Measurements from ENCODE around the gene CNPY2.
"Not testable (repeated sequence)": the region's sequence is repeated elsewhere in the genome, so short reads cannot be mapped to it uniquely, and the experiment has no call there.

The CNPY2 gene

DNA sequence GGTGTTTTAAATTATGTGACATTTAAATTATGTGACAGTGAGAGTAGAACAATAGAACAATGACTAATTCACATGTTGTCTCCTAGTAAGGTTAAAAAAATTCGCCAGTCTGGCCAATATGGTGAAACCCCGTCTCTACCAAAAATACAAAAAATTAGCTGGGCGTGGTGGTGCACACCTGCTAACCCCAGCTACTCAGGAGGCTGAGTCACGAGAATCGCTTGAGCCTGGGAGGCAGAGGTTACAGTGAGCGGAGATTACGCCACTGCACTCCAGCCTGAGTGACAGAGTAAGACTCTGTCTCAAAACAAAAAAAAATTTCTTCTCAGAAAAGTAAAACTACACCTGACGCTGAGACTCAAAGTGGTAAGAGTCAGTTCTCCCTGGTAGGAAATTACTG, 18.4 kb downstream of the CNPY2 start:
- no peak for DNase-seq (ENCODE audit: low spot score)

DNA sequence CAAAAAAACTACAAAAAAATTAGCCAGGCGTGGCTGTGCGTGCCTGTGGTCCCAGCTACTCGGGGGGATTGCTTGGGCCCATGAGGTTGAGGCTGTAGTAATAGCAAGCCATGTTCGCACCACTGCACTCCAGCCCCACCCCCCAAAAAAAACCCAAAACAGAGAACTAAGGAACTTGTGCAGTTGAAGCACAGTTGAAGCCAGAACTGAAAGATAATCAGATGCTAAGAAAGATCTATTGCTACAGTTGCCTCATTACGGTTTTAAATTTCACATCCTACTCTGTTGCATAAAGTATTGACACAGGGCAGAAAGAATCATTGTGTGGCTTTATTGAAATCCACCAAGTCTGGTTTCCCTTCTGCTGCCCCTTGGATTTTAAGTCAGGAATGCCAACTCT, 19.5 kb downstream of the CNPY2 start:
- DNase-seq (ENCODE audit: low spot score) = no peak

DNA sequence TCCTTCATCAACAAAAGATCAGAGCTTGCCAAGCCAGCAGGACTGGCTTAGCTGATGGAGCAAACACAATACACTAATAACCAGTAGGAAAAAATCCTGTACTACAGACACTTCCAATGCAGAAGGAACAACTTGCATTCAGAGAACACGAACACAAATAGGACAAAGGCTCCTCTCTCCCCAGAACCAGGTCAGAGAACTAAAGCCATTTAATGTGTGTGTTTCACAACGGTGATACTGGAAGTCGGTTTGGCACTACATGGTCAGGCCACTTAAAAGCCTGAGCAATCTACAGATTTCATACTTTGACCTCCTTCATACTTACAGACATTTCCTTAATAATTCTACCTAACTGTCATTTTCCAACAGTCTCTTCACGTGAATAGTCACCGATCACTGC, 22.0 kb downstream of the CNPY2 start:
- no peak for DNase-seq (ENCODE audit: low spot score)

DNA sequence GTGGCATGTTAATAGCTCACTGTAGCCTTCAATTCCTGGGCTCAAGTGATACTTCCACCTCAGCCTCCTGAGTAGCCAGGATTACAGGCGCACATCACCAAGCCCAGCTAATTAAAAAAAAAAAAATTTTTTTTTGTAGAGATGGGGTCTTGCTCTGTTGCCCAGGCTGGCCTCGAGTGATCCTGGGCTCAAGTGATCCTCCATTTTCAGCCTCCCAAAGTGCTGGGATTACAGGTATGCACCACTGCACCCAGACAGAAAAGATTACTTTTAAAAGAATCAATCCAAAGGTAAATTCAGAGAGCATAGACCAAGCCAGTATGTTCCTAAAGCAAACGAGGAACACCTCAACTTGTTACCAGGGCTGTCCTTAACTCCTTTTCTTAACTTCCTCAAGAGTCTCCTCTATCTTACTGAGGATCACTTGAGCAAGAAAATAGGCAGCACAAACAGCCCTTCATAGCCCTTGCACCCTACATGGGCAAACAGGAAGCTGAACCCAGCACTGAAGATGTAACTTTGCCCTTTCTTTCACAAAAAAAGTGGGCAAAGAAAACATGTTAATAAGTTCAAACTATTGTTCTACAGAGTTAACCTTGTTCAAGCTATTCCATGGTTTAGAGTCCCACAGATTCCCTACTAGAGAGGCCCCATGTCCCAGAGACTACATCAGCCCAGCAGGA, 26.9 kb downstream of the CNPY2 start:
- no peak for DNase-seq (ENCODE audit: low spot score)

DNA sequence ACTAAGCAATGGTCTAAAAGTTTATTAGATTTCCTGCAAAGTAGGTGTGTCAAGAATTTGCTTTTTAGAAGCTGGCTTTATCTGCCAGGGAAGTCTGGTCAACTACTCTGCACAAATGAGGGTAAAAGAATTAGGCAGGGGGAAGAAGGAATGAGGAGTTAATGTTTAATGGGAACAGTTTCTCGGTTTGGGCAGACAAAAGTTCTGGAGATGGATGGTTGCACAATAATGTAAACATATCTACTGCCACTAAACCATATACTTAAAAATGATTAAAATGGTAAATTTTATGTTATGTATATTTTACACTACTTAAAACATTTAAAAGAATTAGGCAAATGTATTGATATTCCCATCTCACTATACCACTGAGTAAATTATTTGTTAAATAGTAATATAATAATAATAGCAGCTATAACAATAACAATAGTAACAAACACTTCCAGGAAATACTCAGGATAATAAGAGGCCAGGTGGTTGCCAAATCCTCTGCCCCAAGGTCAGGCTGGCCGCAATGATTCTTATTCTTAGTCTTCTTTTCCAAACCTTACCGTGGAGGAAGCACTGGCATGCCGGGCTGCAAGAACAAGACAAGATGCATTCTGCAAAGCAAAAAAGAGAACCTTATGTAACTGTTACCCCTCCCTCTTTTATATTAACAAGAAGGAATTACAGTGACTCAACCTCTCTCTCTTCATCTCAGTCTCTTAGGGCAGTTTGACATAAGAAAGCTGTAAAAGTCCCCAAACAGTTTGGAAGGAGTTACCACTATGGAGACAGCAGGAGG, 29.6 kb downstream of the CNPY2 start:
- no peak for DNase-seq (ENCODE audit: low spot score)

DNA sequence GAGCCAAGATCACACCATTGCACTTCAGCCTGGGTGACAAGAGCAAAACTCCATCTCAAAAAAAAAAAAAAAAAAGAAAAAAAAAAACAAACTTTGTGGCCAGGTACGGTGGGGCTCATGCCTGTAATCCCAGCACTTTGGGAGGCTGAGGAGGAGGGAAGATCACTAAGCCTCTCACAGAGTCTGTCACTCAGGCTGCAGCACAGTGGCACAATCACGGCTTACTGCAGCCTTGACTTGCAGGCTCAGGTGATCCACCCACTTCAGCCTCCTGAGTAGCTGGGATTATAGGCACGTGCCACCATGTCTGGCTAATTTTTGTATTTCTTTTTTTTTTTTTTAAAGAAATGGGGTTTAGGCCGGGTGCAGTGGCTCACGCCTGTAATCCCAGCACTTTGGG, 31.5 kb downstream of the CNPY2 start:
- DNase-seq (ENCODE audit: low spot score) = not testable (repeated sequence)

DNA sequence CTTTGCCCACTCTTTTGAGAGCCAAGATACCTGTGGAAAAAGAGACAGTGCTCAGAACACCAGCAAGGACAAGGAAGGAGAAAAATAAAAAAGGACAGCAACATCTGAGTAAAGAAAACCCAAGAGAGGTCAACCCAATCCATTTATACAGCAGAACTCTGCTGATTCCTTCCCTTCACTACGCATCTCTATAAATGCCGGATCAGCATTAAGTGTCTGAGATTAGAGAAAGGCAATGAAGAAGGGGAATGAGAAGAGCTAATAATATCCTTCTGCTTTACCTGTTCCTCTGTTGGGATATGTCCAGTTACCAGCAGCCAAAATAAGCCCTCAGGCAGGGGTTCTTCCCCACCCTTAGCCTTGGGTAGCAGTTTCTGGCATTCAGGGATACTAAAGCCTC, 33.2 kb downstream of the CNPY2 start:
- no peak for DNase-seq (ENCODE audit: low spot score)

DNA sequence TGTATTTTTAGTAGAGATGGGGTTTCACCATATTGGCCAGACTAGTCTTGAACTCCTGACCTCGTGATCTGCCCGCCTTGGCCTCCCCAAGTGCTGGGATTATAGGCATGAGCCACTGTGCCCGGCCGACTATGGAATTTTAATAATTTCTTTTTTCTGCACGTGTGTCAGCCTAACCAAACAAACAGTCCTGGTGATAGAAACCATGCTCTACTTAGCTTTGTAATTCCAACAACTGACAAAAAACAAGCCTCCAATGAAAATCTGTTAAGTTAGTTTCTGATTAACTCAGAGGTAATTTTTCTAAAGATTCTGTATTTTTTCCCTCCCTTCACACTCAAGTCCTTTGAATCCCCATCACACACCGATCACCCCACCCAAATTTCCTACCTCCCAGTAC, 33.8 kb downstream of the CNPY2 start:
- DNase-seq (ENCODE audit: low spot score) = no peak

DNA sequence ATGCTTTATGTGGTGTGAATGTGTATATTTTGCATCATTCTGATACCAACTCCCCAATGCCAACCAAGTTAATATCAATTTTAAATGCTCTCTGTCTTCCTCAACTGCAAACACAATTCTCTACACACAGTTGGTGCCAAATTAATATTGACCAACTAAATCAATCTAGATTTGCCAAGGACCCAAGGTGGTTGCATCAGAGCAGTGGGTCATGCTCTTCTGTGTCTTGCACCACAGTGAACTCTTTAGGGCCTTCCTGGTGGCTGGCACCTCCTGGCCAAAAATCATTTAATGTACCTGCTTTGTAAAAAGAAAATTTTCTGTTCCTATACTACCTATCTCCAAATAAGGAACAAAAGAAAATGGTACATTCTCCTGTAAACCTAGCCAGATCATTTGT, 34.9 kb downstream of the CNPY2 start:
- DNase-seq (ENCODE audit: low spot score) = no peak

DNA sequence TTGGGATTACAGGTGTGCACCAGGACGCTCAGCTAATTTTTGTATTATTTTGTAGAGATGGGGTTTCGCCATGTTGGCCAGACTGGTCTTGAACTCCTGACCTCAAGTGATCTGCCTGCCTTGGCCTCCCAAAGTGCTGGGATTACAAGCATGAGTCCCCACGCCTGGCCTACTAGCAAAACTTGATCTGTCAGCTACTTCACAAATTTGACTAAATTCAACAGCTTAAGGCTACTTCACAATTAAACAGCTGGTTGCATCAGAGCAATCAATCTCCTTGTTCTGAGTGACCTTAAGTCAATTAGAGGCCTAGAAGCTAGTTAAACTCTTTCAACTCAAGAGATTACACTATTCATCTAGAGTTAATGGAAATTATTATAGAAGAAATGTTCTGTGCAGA, 36.9 kb downstream of the CNPY2 start:
- no peak for DNase-seq (ENCODE audit: low spot score)

DNA sequence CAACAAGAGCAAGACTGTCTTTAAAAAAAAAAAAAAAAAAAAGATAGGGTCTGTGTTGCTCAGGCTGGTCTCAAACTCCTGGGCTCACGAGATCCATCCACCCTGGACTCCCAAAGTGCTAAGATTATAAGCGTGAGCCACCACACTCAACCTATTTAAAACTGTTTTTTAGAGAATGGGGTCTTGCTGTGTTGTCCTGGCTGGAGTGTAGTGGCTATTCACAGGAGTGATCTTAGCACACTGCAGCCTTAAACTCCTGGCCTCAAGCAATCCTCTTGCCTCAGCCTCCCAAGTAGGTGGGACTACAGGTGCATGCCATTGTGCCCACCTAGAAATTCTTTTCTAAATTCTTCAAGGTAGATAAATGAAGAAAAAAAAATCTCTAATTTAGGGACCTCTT, 41.5 kb downstream of the CNPY2 start:
- DNase-seq (ENCODE audit: low spot score) = no peak

DNA sequence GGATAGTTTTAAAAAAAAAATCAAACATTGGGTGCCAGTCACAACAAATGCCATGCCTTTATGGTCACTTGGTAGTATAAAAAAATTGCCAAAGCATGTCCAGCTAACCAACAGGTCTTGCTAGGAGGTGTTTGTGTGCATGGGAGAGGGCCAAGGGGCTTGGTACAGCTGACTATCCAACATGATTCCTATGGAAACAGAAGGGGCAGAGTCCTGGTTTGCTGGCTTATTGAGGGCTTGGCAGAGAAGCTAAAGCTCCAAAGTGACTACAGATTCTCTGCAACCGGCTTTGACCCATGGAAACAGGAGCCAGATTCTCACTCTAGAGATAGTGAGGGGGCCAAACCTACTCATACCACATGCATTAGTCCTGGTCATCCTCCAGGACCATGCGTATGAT, 43.3 kb downstream of the CNPY2 start:
- DNase-seq (ENCODE audit: low spot score) = not testable (repeated sequence)

DNA sequence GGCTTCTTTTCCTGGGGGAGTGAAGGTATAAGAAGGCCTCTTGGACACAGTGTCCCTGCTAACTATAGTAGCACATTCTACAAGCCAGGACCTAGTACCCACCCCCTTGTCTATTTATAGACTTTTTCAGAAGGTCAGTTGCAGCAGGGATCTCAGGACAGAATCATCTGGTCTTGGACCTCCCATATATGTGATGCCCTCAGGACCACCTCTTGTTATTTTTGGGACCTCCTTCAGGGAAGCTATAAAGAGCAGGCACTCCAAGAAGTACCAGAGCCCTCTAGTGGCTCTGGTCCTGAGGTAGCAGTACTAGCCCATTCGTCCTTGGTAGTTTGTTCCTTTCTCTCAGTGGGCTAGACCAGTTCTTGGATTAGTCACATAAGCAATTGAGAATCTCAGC, 44.8 kb downstream of the CNPY2 start:
- DNase-seq (ENCODE audit: low spot score) = no peak

DNA sequence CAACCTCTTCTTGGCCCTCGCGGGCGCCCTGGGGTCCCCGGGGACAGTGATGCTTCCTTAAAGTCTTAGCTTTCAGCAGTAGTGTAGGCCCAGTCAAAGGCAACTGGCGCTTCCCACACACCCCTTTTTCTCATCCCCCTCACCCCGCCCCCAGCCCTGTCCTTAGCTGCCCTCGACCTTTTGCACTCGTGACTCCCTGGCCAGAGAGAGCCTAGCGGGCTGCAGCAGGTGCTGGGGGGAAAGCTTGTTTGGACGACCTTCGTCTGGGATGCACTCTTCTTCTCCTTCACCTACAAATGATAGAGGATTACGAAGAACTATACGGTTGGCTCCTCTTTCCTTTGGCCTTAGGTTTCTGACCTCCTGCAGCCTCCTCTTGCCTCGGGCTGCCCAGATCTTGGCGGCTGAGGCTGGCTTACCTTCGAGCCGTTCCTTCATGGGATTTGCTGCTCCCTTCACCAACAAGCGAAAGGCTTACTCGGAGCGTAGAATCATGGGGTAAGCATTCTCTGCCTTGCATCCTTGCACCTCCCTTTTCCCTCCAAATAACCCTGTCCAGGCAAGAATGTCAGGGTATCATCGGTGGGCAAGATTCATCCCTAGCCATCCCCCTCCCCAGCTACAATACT, 48.2 kb downstream of the CNPY2 start:
- no peak for DNase-seq (ENCODE audit: low spot score)

DNA sequence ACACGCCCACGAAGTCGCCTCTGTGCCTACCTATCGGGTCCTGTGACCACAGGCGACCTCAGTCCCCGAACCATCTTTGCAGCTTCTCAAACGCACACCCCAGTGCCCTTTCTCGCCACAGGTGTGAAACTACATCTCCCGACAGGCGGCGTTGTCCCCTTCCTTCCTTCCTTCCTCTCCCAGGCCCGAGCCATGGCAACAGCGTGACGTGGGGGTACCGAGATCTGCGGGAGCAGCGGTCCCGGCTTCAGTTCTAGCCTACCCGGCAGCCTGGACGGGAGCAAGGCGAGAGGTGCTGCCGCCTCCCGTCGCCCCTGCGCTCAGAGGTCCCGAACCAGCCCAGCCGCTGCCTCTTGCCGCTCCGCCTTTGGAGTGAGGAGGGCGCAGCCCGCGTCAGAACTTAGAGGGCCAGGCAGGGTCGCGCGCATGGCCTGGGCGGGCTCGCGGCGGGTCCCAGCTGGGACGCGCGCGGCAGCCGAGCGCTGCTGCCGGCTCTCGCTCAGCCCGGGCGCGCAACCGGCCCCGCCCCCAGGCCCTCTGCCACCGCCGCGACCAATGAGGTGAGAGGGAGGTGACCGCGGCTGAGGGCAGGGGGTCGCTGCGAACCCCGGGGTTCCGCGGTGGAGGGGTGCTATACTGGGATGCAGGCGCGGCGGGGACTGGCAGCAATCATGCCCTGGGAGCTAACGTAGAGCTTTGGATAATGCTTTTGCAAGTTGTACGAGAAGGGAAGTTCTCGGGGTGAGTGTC, 48.9 kb downstream of the CNPY2 start, which contains the start of gene COQ10A:
COQ10A (plus strand) TSS at position 250 of the 750 bp plus-strand sequence; CDS start at position 427, 177 bp downstream.
- DNase-seq (ENCODE audit: low spot score) = peak; percentile 95

DNA sequence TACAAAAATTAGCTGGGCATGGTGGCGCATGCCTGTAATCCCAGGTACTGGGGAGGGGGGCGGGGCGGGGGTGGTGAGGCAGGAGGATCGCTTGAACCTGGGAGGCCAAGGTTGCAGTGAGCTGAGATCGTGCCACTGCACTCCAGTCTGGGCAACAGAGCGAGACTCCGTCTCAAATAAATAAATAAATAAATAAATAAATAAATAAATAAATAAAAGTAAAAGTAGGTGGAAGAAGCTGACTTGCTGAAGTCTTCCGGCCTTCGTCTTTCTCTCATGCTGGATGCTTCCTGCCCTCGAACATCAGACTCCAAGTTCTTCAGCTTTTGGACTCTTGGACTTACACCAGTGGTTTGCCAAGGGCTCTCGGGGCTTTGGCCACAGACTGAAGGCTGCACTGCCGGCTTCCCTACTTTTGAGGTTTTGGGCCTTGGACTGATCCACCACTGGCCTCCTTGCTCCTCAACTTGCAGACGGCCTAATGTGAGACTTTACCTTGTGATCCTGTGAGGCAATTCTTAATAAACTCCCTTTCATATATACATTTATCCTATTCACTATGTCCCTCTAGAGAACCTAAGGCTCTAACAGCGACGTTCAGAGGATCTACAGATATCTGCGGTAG, 49.6 kb downstream of the CNPY2 start:
- not testable (repeated sequence) for DNase-seq (ENCODE audit: low spot score)

DNA sequence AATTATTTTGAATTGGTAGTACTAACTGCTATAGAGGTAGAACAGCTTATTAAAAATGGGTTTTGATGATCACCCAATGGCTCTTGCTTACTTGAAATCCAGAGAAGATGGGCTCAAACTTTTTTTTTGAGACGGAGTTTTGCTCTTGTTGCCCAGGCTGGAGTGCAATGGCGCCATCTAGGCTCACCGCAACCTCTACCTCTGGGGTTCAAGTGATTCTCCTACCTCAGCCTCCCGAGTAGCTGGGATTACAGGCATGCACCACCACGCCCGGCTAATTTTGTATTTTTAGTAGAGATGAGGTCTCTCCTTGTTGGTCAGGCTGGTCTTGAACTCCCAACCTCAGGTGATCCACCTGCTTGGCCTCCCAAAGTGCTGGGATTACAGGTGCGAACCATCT, 52.8 kb downstream of the CNPY2 start:
- DNase-seq (ENCODE audit: low spot score) = not testable (repeated sequence)

DNA sequence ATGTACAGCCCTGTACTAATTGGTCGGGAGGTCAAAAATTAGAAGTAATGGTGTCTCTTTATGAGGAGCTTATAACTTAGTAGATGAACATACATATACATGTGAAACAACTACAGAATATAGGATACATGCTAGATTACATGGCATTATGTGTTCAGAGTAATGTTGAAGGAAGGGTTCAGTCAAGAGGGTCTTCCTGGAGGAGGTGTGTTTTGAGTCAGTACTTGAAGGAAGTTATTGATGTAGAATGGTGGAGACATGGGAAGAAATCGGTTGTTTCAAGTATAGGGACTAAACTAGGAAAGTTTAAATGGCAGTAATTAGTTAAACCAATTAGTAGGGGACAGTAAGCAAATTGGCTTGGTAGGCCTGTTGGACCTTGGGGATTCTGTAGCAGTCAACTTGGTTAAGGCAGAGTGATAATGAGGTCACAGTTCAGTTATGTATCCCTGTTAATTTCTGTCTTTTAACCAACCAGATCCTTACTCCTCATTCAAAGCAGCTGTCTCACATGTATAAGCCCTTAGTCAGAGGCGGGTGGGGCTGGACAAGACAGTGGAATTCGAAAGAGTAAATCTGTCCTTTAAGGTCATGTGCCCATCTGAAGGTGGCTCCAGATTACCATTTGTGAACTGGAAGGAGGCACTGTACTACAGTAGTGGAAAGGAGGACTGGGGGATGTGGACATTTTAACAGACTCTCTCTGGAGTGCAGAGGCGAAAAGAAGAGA, 54.1 kb downstream of the CNPY2 start:
- no peak for DNase-seq (ENCODE audit: low spot score)

DNA sequence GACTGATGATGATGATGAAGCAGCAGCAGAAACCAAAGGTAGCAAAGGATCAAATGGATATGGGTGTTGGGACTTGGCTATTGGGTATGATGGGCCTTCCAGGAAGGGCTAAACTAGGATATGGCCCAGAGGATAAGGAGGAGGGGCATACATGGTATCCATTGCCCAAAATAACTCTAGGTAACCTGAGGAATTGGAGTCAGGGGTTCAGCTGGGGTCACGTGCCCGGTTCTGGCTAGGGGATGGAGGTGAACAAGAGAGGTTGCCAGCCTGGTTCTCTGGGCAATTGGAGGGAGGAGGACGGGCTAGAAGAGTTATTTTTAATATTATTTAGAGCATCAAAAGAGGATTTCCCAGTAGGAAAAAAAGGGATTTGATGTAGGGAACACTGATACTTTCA, 54.9 kb downstream of the CNPY2 start:
- DNase-seq (ENCODE audit: low spot score) = no peak

DNA sequence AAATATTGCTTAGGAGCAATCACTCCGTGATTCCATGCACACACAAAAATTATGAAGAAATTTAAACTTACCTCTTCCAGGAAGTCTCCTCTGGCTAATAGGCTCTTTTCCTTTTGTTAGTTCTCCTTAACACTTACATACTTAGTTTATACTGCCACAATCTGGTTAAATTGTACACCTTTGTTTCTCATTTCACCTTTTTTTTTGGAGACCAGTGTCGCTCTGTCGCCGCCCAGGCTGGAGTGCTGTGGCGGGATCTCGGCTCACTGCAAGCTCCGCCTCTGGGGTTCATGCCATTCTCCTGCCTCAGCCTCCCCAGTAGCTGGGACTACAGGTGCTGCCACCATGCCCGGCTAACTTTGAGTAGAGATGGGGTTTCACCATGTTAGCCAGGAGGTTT, 55.4 kb downstream of the CNPY2 start:
- no peak for DNase-seq (ENCODE audit: low spot score)

Measured in ecto neural progenitor cell (in vitro differentiated cells).